Measurements from ENCODE around the gene URB2.

Gene URB2

GRCh38 chr1:229600229-229600628 lies 25.8 kb upstream of the URB2 start:
- Histone ChIP-seq H3K36me3 (peaks cover 62% of the 10 kb centered on the region), H3K4me1 (ENCODE audit: control insufficient read depth in 1 of 2, insufficient read depth in 1 of 2, low read depth in 1 of 2, low read length in 1 of 2) (no peaks in the 10 kb centered on the region), H3K27me3 (no peaks in the 10 kb centered on the region), H3K9me3 (no peaks in the 10 kb centered on the region), H3K27ac (no peak overlapping the region), H3K4me3 (ENCODE audit: low read depth in 1 of 2, low read length in 1 of 2) (no peak overlapping the region)
- TF ChIP-seq CTCF (IDR thresholded peaks at IDR 0.05), result no peak

GRCh38 chr1:229603371-229604005 lies 22.6 kb upstream of the URB2 start:
- no peak for TF ChIP-seq CTCF (IDR thresholded peaks at IDR 0.05)
- Histone ChIP-seq H3K4me3 (ENCODE audit: low read depth in 1 of 2, low read length in 1 of 2) (no peak overlapping the region), H3K27me3 (no peaks in the 10 kb centered on the region), H3K27ac (no peak overlapping the region), H3K36me3 (peaks cover 76% of the 10 kb centered on the region), H3K4me1 (ENCODE audit: control insufficient read depth in 1 of 2, insufficient read depth in 1 of 2, low read depth in 1 of 2, low read length in 1 of 2) (no peaks in the 10 kb centered on the region), H3K9me3 (no peaks in the 10 kb centered on the region)

GRCh38 chr1:229607370-229607769 lies 18.7 kb upstream of the URB2 start:
- Histone ChIP-seq H3K9me3 (no peaks in the 10 kb centered on the region), H3K36me3 (peaks cover 87% of the 10 kb centered on the region), H3K27me3 (no peaks in the 10 kb centered on the region), H3K4me3 (ENCODE audit: low read depth in 1 of 2, low read length in 1 of 2) (no peak overlapping the region), H3K4me1 (ENCODE audit: control insufficient read depth in 1 of 2, insufficient read depth in 1 of 2, low read depth in 1 of 2, low read length in 1 of 2) (no peaks in the 10 kb centered on the region), H3K27ac (no peak overlapping the region)
- no peak for TF ChIP-seq CTCF (IDR thresholded peaks at IDR 0.05)

GRCh38 chr1:229608590-229608989 lies 17.5 kb upstream of the URB2 start:
- peaks cover 86% of the 10 kb centered on the region for H3K36me3 ChIP-seq
- H3K27me3 ChIP-seq, result no peaks in the 10 kb centered on the region
- no peak overlapping the region for H3K27ac ChIP-seq

GRCh38 chr1:229613938-229614337 lies 12.1 kb upstream of the URB2 start:
- Histone ChIP-seq H3K36me3 (peaks cover 49% of the 10 kb centered on the region), H3K4me3 (ENCODE audit: low read depth in 1 of 2, low read length in 1 of 2) (no peak overlapping the region), H3K4me1 (ENCODE audit: control insufficient read depth in 1 of 2, insufficient read depth in 1 of 2, low read depth in 1 of 2, low read length in 1 of 2) (no peaks in the 10 kb centered on the region), H3K27me3 (no peaks in the 10 kb centered on the region), H3K27ac (no peak overlapping the region), H3K9me3 (no peaks in the 10 kb centered on the region)
- TF ChIP-seq CTCF (IDR thresholded peaks at IDR 0.05), result no peak

More at GRCh38 chr1:229608590-229608989, 17.5 kb upstream of the URB2 start:
- TF ChIP-seq CTCF (IDR thresholded peaks at IDR 0.05), result no peak
- Histone ChIP-seq H3K9me3 (no peaks in the 10 kb centered on the region), H3K4me3 (ENCODE audit: low read depth in 1 of 2, low read length in 1 of 2) (no peak overlapping the region), H3K4me1 (ENCODE audit: control insufficient read depth in 1 of 2, insufficient read depth in 1 of 2, low read depth in 1 of 2, low read length in 1 of 2) (no peaks in the 10 kb centered on the region)
